ENCODE results near the gene PDSS1. TPM values are rescaled to one million over a fixed set of nuclear protein-coding genes. Genes with fewer than 3 reads are reported as not detected.

PDSS1 gene
- total RNA-seq, 1 experiment from 2014 or later, result 18.4 TPM

DNA sequence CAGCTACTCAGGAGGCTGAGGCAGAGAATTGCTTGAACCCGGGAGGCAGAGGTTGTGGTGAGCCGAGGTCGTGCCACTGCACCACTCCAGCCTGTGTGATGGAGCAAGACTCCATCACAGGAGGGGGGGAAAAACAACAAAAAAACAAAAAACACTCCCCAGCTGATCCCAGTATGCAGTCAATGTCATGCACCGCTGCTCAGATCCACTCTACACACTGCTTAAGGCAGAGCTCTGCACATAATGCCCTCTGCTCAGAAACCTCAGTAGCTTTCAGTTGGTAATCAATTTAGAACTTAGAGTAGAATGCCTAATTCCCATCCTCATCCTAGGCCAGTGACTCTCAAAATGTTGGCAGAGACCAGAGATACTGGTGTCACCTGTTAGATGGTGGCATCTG is 43.9 kb downstream of the PDSS1 start:
- Mint-ChIP-seq H3K36me3 (ENCODE audit: insufficient read depth in 1 of 3, low read depth in 3 of 3) (peaks cover 28 to 84% (median 56%) of the 10 kb centered on the region in 3 experiments), H3K27me3 (ENCODE audit: low read depth) (no peaks in the 10 kb centered on the region), H3K27ac (0 out of 7 replicates have a peak overlapping the region, but pooled peaks of 1 of the 3 experiments have one; percentile 44), H3K9me3 (no peaks in the 10 kb centered on the region), H3K4me1 (peaks cover 11% of the 10 kb centered on the region in 2 experiments), H3K4me3 (no peak overlapping the region)
- TF ChIP-seq, protein P1, sequence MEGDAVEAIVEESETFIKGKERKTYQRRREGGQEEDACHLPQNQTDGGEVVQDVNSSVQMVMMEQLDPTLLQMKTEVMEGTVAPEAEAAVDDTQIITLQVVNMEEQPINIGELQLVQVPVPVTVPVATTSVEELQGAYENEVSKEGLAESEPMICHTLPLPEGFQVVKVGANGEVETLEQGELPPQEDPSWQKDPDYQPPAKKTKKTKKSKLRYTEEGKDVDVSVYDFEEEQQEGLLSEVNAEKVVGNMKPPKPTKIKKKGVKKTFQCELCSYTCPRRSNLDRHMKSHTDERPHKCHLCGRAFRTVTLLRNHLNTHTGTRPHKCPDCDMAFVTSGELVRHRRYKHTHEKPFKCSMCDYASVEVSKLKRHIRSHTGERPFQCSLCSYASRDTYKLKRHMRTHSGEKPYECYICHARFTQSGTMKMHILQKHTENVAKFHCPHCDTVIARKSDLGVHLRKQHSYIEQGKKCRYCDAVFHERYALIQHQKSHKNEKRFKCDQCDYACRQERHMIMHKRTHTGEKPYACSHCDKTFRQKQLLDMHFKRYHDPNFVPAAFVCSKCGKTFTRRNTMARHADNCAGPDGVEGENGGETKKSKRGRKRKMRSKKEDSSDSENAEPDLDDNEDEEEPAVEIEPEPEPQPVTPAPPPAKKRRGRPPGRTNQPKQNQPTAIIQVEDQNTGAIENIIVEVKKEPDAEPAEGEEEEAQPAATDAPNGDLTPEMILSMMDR (conservative IDR thresholded peaks at IDR 0.05), result no peak
- Histone ChIP-seq H3K23ac (ENCODE audit: insufficient read length, low read depth, low read length) (no peak overlapping the region), H3K18ac (ENCODE audit: insufficient read length, low read depth, low read length) (no peak overlapping the region), H3K27me3 (ENCODE audit: insufficient read depth, low read length) (no peaks in the 10 kb centered on the region), H3K79me1 (ENCODE audit: insufficient read depth, low read depth, low read length, poor library complexity, severe bottlenecking) (no peaks in the 10 kb centered on the region), H2AFZ (ENCODE audit: low read length) (no peak overlapping the region), H3K9me3 (ENCODE audit: control insufficient read depth, low read depth, low read length) (no peaks in the 10 kb centered on the region), H2BK20ac (ENCODE audit: low read depth, low read length, poor library complexity, severe bottlenecking) (no peak overlapping the region), H3K14ac (ENCODE audit: insufficient read depth, low read length) (no peak overlapping the region), H2AK5ac (ENCODE audit: insufficient read length, low read length) (no peak overlapping the region), H2BK120ac (ENCODE audit: low read depth, low read length, poor library complexity, severe bottlenecking) (no peak overlapping the region), H2BK5ac (ENCODE audit: insufficient read length, low read length) (no peak overlapping the region), H3K4me1 (ENCODE audit: insufficient read depth, low read length) (no peaks in the 10 kb centered on the region), H4K20me1 (ENCODE audit: control insufficient read depth, insufficient read depth, insufficient read length) (no peaks in the 10 kb centered on the region), H2BK12ac (ENCODE audit: insufficient read length, low read depth, low read length) (no peak overlapping the region), H3T11ph (ENCODE audit: low read length) (no peak overlapping the region), H3K23me2 (ENCODE audit: insufficient read length, low read depth, low read length, poor library complexity, severe bottlenecking) (no peaks in the 10 kb centered on the region), H4K8ac (replicated peaks; ENCODE audit: insufficient read length, low read depth, low read length) (no peak overlapping the region), H3K4ac (ENCODE audit: low read depth, low read length) (no peak overlapping the region), H3K9ac (ENCODE audit: extremely low read depth, insufficient read length, low read length) (no peak overlapping the region), H4K91ac (ENCODE audit: insufficient read length, low read depth, low read length) (no peak overlapping the region), H4K5ac (ENCODE audit: insufficient read length, low read depth, low read length) (no peak overlapping the region), H3K27ac (ENCODE audit: insufficient read length, low read depth, low read length) (no peak overlapping the region), H3K79me2 (ENCODE audit: insufficient read depth, low read length) (no peaks in the 10 kb centered on the region), H2BK15ac (ENCODE audit: low read depth, low read length) (no peak overlapping the region), H3K4me2 (ENCODE audit: insufficient read depth, insufficient read length, low read length) (no peak overlapping the region), H3K56ac (ENCODE audit: insufficient read length, low read depth, low read length) (no peak overlapping the region)
- no peak for DNase-seq
- no CpG with 5 or more reads among the region's 4 CpGs for WGBS (ENCODE audit: extremely low coverage, insufficient read length, low lambda C conversion rate)
